Thoracic aorta (tissue), 2 donors: Measurements from ENCODE around the gene TMCC1. TPM values are rescaled to one million over a fixed set of nuclear protein-coding genes. Genes with fewer than 3 reads are reported as not detected.

Experiments used
- ATAC-seq: fragments of 150-250 bp; one replicate; pipeline ENCODE4 v1.8.0; 2017; ENCODE audit warnings: low read depth; ENCODE audit not compliant: insufficient number of reproducible peaks, low FRiP score
- DNase-seq: peaks from one replicate; pipeline ENCODE4 v3.0.0-alpha.2; 2020; ENCODE audit warnings: low spot score
- H3K27ac ChIP-seq, 2 donors: fragments of 200-600 bp; sonication (generic); 1 replicate in 1 of 2; 2 replicates in 1 of 2; pipeline ENCODE4 v1.5.1; 2016; ENCODE audit warnings: mild to moderate bottlenecking in 2 of 2, moderate library complexity in 2 of 2
- H3K27me3 ChIP-seq: fragments of 200-600 bp; sonication (generic); replicated peaks from 2 replicates; pipeline ENCODE4 v1.6.0; 2016; ENCODE audit warnings: mild to moderate bottlenecking; ENCODE audit not compliant: insufficient read depth
- H3K36me3 ChIP-seq: fragments of 200-600 bp; sonication (generic); one replicate; pipeline ENCODE4 v1.5.1; 2016
- H3K4me1 ChIP-seq, 2 donors: fragments of 200-600 bp; sonication (generic); 1 replicate in 1 of 2; 2 replicates in 1 of 2; pipeline versions ENCODE4 v1.5.1 to v1.6.0; 2016; ENCODE audit warnings: low read depth in 2 of 2, mild to moderate bottlenecking in 1 of 2; ENCODE audit not compliant: control insufficient read depth in 1 of 2
- H3K4me3 ChIP-seq: fragments of 200-600 bp; sonication (generic); 2 replicates; pipeline ENCODE4 v1.5.1; 2016; ENCODE audit warnings: mild to moderate bottlenecking
- H3K9me3 ChIP-seq: fragments of 200-600 bp; sonication (generic); 2 replicates; pipeline ENCODE4 v1.5.1; 2016
- CTCF ChIP-seq: fragments of 200-600 bp; sonication (generic); IDR thresholded peaks from one replicate; pipeline ENCODE4 v1.5.1; 2019; ENCODE audit warnings: antibody characterized with exemption
- total RNA-seq, 2 donors: library from RNA; depleted of rRNA; stranded (reverse); fragments of >200 nt; gene quantifications; one replicate each; pipeline versions ENCODE4 v1.1.0 to v1.2.3, GENCODE V29; 2016

TMCC1 gene
- total RNA-seq, 2 donors from 2014 or later = 16.9 to 17.7 TPM

- no peak for TF ChIP-seq CTCF
- no peak for DNase-seq
- Histone ChIP-seq H3K27ac (no peak overlapping the region), H3K36me3 (no peaks in the 10 kb centered on the region), H3K4me3 (no peak overlapping the region), H3K9me3 (no peaks in the 10 kb centered on the region), H3K27me3 (no peaks in the 10 kb centered on the region), H3K4me1 (peaks cover 2 to 20% of the 10 kb centered on the region in 2 donors)
- no peak for ATAC-seq
Observed at GRCh38 chr3:129727707-129728106, 165.8 kb downstream of the TMCC1 start.

- Histone ChIP-seq H3K36me3 (no peaks in the 10 kb centered on the region), H3K27ac (no peak overlapping the region), H3K9me3 (no peaks in the 10 kb centered on the region), H3K27me3 (no peaks in the 10 kb centered on the region), H3K4me3 (peak overlapping the region; percentile 30), H3K4me1 (peaks cover 2 to 20% of the 10 kb centered on the region in 2 donors)
- ATAC-seq (peak; percentile 87), DNase-seq (no peak)
- no peak for TF ChIP-seq CTCF
Observed at GRCh38 chr3:129723558-129724324, 169.8 kb downstream of the TMCC1 start.

GRCh38 chr3:129722527-129722926 is 171.0 kb downstream of the TMCC1 start:
- no peaks in the 10 kb centered on the region for H3K27me3 ChIP-seq
- no peaks in the 10 kb centered on the region for H3K9me3 ChIP-seq
- DNase-seq (no peak), ATAC-seq (no peak)
- H3K4me1 ChIP-seq = peaks cover 2 to 16% of the 10 kb centered on the region in 2 donors
- H3K36me3 ChIP-seq = no peaks in the 10 kb centered on the region
- no peak overlapping the region for H3K27ac ChIP-seq
- no peak for TF ChIP-seq CTCF
- no peak overlapping the region for H3K4me3 ChIP-seq

GRCh38 chr3:129718201-129718600 is 175.3 kb downstream of the TMCC1 start:
- Histone ChIP-seq H3K36me3 (no peaks in the 10 kb centered on the region), H3K27ac (no peak overlapping the region), H3K4me1 (peaks cover 0 to 2% of the 10 kb centered on the region in 2 donors), H3K4me3 (no peak overlapping the region), H3K27me3 (no peaks in the 10 kb centered on the region), H3K9me3 (no peaks in the 10 kb centered on the region)
- DNase-seq (no peak), ATAC-seq (no peak)
- no peak for TF ChIP-seq CTCF

- TF ChIP-seq CTCF = no peak
- H3K36me3 ChIP-seq = no peaks in the 10 kb centered on the region
- H3K4me1 ChIP-seq = no peaks in the 10 kb centered on the region
- H3K4me3 ChIP-seq = no peak overlapping the region
- no peak overlapping the region for H3K27ac ChIP-seq
- H3K9me3 ChIP-seq = no peaks in the 10 kb centered on the region
- H3K27me3 ChIP-seq = no peaks in the 10 kb centered on the region
- ATAC-seq (no peak), DNase-seq (no peak)
Observed at GRCh38 chr3:129715854-129716253, 177.7 kb downstream of the TMCC1 start.
